ENCODE results near the gene LARGE1.

GRCh38 chr22:33589297-33589696, 331.0 kb downstream of the LARGE1 start:
- TF ChIP-seq CTCF (IDR thresholded peaks at IDR 0.05) (no peak), EP300 (IDR thresholded peaks at IDR 0.05) (no peak)

Measured in tibial nerve (tissue), 4 donors.